Stimulated activated CD4-positive, alpha-beta T cell treated with anti-CD3 and anti-CD28 coated beads, Interleukin-12 subunit alpha, Interleukin-12 subunit beta, amount 100 ng/mL, for 24 hours (primary cell): Measurements from ENCODE around the gene FAM120B.
"Not testable (repeated sequence)": the region's sequence is repeated elsewhere in the genome, so short reads cannot be mapped to it uniquely, and the experiment has no call there.

Experiments used
- DNase-seq, 2 experiments: peaks; one replicate each; pipeline ENCODE4 v3.0.0-alpha.2; 2020; ENCODE audit warnings: low read depth in 2 of 2

Gene FAM120B

GRCh38 chr6:170298688-170299087, 7.9 kb upstream of the FAM120B start:
- DNase-seq = no peak

- DNase-seq = no peak
Measured at GRCh38 chr6:170301184-170301583, 5.4 kb upstream of the FAM120B start.

- no peak for DNase-seq
Measured at GRCh38 chr6:170305805-170306323, 694 bp upstream of the FAM120B start.

GRCh38 chr6:170307080-170307545, 555 bp downstream of the FAM120B start:
- DNase-seq = no peak

- DNase-seq = no peak
Measured at GRCh38 chr6:170308761-170309160, 2.2 kb downstream of the FAM120B start.

- no peak for DNase-seq
Measured at GRCh38 chr6:170311696-170312095, 5.1 kb downstream of the FAM120B start.

GRCh38 chr6:170312876-170313275, 6.3 kb downstream of the FAM120B start:
- no peak for DNase-seq

- no peak for DNase-seq
Measured at GRCh38 chr6:170313716-170314295, 7.2 kb downstream of the FAM120B start.

- no peak for DNase-seq
Measured at GRCh38 chr6:170314983-170315382, 8.4 kb downstream of the FAM120B start.

- no peak for DNase-seq
Measured at GRCh38 chr6:170316071-170316470, 9.5 kb downstream of the FAM120B start.

GRCh38 chr6:170317076-170317475, 10.5 kb downstream of the FAM120B start:
- no peak for DNase-seq

- DNase-seq = no peak
Measured at GRCh38 chr6:170317718-170318117, 11.2 kb downstream of the FAM120B start.

- DNase-seq = no peak
Measured at GRCh38 chr6:170329321-170329720, 22.8 kb downstream of the FAM120B start.

GRCh38 chr6:170335199-170335598, 28.6 kb downstream of the FAM120B start:
- not testable (repeated sequence) for DNase-seq

- DNase-seq = no peak
Measured at GRCh38 chr6:170344631-170345576, 38.3 kb downstream of the FAM120B start.

GRCh38 chr6:170345662-170346061, 39.1 kb downstream of the FAM120B start:
- no peak for DNase-seq

GRCh38 chr6:170346649-170347048, 40.1 kb downstream of the FAM120B start:
- DNase-seq = no peak

GRCh38 chr6:170347091-170347490, 40.5 kb downstream of the FAM120B start:
- DNase-seq = no peak

- no peak for DNase-seq
Measured at GRCh38 chr6:170347975-170348374, 41.4 kb downstream of the FAM120B start.

GRCh38 chr6:170351456-170351855, 44.9 kb downstream of the FAM120B start:
- not testable (repeated sequence) for DNase-seq

- DNase-seq = not testable (repeated sequence)
Measured at GRCh38 chr6:170355190-170355589, 48.6 kb downstream of the FAM120B start.

- DNase-seq = no peak
Measured at GRCh38 chr6:170355661-170356060, 49.1 kb downstream of the FAM120B start.

GRCh38 chr6:170357812-170358211, 51.3 kb downstream of the FAM120B start:
- DNase-seq = no peak
